NCI-H187 treated with DMSO at 0.1 percent for 48 hours (cell line): Measurements from ENCODE around the gene NPAS3.

Experiments
- DNase-seq: peaks from one replicate; lab custom pipeline; 2025; lab: John Stamatoyannopoulos, UW

Gene NPAS3

DNA sequence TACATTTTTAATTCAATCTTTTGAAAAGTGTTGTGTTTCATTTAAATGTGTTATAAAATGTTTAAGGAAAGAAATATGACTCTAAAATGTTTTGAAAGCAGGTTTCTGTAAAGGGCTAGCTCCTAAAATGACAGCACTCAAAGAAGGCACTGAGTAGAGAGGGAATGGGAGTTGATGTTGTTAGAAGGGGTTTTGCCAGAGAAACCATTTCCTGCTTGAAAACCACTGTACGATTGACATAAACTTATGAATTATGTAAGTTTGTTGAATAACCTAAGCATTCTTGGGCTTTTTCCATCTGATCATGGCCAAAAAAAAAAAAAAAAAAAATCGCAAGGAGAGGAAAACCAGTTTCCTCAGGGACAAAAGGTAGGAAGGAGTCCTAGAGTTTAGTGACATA lies 778.2 kb downstream of the NPAS3 start:
- no peak for DNase-seq

DNA sequence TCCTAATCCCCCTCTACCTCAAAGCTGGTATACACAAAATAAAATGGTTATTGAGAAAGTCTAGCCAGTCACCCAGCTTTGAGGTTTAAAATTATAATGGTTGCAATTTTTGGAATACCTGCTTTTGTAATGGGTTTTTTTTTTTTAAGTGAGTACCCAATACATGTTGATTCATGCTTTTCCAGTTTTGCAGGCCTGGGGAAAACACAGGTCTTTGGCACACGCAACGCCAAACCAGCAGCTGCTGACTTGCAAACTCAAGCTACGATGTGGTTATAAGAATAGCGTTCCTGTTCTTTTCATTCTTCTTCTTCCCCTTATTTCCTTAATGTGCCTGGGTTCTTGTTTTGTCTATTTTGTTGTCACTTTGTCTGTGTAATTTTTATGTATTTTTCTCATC lies 779.2 kb downstream of the NPAS3 start:
- no peak for DNase-seq

DNA sequence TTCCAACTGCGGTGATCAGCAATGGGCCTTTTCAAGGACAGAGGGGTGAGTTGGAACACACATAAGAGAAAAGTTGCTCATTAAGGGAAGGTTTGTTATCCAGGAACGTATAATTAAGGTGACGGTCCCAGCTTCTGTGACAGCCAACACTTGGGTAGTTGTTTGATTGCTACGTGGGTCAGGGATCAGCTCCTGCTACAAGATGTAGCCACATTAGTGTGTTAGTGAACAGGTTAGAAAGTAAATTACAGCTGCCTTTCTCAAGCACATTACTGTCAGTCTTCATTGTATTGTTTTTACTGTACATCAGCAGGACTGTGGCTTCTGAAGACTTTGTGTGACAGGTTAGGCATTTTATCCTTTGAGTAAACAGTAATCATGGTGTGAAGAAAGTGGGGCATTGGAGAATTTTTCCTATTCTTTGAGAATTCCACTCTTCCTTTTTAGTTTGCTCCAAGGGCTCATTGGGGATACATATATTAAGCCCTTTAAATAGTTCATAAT lies 781.7 kb downstream of the NPAS3 start:
- no peak for DNase-seq

DNA sequence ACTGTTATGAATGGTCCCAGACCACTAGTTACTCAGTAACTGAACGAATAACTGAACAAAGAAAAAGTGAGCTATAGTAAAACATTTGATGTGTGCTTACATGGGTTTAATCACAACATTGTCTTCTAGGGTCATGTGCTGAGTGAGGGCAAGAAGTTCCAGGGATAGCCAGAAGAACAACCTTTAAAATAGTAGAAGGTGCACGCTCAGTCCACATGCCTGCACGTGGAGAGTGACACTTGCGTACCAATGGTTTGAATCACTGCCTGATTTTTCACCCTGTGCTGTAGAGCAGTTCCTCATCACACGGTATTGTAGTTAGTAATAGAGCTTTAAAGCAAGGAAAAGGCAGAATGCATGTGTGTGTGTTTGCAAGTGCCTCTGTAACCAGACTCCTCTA lies 788.0 kb downstream of the NPAS3 start:
- no peak for DNase-seq

DNA sequence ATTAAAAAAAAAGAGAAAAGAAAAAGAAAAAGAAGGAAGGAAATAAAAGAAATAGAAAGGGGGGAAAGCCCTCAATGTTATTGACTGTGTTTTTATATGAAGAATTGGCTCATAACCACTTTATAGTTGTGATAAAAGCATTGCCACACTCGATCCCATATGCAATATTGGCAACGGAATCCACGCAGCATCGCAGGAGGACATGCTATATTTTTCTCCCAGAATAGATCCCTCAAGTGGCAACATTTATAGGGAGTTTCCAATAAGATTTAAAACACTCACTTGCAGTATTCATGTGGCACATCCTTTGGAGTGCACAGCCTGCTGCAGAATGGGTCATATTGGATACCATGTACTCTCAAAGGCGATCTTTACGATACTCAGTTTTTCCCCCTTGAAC lies 788.9 kb downstream of the NPAS3 start:
- DNase-seq = no peak

DNA sequence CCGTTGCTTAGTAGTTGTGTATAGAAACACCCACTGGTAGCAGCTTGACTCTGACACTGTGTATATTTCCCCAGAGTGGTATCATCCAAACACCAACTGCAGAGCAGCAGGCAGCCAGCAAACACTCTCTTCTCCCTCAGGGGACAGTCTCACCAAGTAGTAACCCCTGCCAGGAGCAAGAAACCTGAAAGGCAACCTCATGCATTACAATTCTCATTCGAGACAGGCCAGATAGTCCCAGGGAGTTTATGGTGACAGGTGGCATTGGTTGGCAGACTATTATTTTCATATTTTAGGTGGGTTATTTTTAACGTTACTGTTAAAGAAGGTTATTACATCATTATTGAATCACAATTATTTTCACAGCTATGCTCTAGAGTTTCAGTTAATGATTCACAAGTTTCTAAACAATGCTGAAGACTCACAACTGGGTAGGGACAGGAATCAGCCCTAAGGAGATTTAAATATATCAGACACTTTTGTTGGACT lies 789.4 kb downstream of the NPAS3 start:
- no peak for DNase-seq

DNA sequence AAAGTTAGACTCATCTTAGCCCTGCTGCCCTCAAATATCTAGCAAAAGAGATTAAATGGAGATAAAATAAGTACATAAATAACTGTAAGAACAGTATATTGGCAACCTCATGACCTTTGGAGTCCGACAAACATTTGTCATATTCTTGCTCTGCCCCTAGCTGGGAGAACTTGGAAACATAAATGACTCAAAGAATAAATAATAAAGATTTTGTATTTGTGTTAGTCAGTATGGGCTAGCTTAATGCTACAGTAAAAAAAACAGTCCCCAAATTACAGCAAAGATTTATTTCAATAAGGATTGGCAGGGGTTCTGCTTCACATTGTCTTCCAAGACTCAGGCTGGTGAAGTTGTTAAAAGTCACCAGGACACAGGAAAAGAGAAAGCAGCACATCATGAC lies 791.5 kb downstream of the NPAS3 start:
- DNase-seq = no peak

DNA sequence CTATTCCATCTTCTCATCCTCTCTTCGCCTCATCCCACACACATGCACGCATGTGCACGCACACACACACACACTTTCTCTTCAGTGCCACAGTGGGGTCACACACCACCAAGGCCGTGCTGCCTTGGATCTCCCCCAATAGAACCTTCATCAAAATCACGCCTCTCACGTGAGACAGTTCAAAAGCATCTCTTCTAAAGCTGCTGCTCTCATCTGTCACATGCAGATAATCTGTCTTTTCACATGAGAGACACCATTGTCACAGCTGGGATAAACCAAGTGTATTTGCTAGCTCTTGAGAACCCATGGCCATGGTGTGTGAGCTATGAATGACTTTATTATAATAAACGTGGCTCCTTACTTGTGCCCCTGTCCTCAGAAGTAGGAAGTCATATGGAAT lies 793.5 kb downstream of the NPAS3 start:
- no peak for DNase-seq

DNA sequence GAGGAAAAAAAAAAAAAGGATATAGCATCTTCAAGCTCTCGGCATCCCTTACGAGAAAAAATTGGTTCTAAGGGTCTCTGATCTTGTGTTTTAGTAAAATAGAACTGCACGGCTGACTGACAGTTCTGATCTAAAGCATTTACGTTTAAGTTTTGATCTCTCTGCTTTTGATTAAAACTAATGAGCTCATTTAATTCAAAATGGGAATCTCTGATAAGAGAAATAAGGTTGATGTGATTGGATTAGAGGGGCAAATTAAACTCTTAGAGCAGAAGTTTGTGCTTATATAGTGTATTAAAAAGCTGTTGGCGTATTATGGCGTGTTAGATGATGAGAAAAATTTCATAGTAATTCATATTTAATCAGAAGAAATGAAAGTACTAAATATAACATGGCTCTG lies 794.6 kb downstream of the NPAS3 start:
- no peak for DNase-seq

DNA sequence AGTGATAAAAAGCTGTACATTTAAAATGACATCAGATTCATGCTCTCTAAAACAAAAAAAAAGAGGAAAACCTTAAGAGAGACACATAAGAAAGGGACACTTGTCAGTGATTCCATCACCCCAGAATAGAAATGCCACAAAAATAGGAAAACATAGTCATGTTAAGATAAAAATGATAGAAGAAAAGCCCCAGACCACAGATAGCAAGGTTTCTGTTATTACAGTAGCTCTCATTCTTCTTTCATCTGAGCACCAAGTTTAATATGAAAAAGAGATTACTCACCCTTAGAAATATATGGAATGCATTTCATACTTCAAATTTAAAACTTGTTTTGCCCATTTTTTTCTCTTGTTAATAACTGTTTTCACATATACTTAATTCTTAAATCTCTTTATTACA lies 795.0 kb downstream of the NPAS3 start:
- no peak for DNase-seq

DNA sequence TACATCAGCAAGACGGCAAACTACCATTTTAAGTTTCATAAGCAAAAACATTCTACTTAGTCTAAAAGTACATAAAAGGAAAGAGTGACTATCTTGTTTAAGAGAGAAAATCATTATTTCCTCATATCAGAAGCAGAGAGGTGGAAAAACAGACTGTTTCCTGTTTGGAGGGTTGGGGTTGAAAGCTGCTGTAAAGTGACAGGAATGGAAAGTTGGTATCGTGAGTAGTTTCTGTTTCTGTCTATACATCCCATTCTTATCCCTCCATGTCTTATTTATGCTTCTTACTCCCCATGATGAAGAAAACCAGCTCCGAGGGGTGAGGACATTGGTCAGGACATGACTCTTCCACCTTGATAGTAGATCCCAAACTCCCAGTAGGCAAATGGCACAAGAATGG lies 795.7 kb downstream of the NPAS3 start:
- DNase-seq = no peak

DNA sequence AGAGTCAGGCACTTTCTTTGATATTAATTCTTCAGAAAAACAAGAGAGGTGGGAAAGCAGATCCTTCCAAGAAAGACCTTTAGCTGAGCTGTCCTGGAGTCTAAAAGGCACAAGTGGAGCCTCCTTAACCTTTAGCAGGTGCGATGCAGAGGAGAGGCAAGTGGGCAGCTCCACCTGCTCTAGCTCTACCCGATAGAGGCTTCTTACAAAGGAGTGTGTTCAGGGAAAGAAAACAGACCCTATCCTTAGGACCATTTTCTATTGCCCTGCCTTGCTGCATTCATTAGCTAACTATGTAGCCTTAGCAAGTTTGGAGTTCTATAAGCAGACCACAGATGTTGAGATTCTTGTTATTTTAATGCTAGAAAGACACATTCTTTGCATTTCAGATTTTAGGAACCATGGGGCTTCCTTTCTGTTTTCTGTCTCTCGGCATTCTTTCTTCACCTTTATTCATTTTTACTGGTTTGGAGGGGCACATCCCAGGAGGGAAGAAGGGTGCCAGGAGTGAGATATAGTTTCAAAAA lies 797.7 kb downstream of the NPAS3 start:
- no peak for DNase-seq

DNA sequence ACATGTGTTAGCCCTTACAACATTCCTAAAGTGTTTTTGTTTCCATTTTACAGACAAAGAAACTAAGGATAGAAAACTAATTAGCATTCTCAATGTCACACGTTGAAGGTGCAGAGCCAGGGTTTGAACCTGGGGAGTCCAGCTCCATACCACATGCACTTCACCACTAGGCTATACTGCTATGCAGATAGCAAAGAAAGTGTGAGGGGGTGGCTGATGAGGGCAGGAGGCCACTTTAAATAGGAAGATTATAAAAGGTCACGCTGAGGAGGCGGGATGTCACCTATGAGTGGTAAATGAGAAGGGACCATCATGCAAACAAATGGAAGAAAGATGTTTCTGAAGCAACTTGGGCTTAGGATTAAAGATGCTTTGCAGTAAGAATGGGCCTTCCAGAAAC lies 798.3 kb downstream of the NPAS3 start:
- no peak for DNase-seq

DNA sequence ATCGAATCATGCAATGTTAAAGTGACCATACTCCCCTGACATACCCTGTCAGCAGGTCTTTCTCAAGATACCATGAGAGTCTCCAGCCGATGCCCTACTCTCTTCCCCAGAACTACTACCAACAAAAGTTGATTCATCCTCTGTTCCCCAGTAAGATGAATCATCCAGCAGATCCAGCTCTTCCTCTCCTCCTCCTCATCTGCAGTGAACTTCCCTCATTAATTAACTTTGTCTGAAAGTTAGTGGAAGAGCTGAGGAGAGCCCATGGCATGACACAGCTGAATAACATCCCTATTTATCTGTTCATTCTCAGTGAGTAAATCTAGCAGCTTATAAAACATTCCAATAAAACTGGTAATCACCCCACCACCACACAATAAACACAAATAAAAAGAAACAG lies 798.8 kb downstream of the NPAS3 start:
- no peak for DNase-seq

DNA sequence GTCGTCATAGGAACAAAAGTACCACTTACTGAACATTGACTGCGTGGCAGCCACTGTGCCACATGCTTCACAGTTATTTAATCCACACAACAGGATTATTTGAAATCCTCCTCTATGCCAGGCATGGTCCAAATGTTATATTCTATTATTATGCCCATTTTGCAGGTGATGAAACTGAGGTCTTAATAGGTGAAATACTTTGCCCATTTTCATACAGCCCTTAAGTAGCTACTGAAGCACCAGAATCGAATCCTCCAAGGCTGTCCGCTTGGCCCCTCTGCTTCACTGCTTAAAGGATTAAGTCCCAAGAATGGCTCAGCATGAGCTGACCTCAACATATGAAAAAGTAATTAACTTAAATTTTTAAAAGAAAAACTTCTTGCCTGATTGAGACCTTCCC lies 799.4 kb downstream of the NPAS3 start:
- no peak for DNase-seq

DNA sequence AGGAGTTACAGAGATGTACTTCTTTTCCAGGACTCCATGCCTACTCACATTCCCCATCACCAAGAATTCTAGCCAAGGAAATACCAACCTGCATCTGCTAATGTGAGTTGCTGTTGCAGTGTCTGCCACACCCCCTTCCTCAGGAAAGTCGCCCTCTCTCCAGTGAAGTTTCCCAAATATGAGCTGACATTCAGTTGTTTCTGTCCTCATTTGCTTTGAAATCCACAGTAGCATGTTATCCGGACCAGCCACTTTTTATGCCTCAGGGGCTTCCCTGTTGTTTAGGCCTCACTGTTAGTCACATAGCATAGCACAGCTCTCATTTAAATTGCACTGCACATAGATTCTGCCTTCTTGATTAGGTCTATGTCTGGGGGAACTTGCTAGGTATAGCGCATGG lies 799.8 kb downstream of the NPAS3 start:
- DNase-seq = no peak

DNA sequence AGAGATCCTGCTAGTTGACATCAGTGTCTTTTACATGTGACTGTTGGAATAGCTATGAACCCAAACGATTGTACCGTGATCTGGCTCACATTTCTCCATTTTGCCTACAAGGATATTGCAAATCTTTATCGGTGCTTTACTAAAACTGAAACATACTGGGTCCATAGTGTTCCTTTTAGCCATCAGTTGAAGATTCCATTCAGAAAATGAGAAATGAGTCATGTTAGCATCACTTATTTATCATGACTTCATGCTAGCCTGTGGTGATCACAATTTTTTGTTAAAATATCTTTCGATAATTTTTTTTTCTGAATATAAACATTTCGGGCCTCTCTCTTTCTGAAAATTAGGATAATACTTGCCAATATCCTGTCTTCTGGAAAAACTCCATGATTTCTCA lies 801.9 kb downstream of the NPAS3 start:
- no peak for DNase-seq

DNA sequence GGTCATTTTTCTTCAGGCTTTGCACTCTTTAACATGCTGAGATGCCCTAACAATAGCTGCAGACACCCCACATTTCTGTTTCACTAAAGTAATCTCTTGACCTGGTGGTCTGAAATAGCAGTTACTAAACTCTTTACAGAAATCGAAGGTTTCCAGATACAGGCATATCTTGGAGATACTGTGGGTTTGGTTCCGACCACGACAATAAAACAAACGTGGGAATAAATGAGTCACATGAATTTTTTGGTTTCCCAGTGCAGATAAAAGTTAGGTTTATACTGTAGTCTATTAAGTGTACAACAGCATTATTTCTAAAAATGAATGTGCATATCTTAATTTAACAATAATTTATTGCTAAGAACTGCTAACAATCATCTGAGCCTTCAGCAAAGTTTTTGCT lies 803.5 kb downstream of the NPAS3 start:
- DNase-seq = no peak

DNA sequence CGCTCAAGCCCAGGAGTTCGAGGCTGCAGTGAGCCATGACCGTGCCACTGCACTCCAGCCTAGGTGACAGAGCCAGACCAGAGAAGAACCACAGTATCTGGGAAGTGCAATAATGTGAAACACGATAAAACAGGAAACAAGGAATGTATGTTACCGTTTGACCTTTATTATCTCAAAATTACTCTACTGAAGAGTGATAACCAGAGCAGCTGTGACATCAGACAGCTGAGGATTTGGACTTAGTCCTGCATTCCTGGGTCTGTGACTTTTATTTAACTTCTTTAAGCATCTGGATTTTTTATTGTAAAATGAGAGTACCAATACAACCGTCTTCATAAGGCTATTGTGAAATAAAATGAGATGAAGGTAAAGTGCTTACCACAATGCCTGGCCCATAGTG lies 806.5 kb downstream of the NPAS3 start:
- DNase-seq = no peak

DNA sequence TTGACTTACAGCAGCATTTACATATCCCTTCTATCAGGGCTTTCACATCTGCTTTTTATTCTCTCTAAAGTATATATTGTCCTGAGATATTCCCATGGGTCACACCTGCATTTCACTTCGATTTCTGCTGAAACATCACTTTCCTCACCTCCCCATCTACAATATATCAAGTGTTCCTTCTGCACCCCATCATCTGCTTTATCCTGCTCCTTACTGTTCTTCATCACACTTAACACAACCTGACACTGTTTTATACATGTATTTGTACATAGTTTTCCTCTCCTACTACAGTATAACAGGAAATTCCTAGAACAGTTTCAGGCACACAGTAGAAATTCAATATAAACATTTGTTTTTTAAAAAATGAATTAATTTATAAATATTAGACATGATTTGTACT lies 809.1 kb downstream of the NPAS3 start:
- no peak for DNase-seq

DNA sequence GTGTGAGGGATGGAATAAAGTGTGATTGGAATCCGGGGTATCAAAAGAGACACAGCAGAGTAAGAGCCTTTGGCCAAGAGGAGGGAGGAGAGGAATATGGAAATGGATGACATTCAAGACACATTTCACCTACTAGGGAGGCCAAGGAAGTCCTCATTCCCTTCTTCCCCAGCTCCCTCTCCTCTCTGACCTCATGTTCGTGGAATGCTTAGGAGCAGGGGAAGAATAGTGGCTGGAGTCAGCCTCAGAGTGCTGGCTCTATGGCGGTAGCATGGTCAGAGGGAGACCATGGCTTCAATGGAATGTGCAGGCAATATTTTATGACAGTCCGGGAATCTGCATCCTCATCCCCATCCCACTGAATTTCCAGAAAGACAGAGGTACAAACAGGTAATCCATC lies 815.6 kb downstream of the NPAS3 start:
- DNase-seq = no peak

DNA sequence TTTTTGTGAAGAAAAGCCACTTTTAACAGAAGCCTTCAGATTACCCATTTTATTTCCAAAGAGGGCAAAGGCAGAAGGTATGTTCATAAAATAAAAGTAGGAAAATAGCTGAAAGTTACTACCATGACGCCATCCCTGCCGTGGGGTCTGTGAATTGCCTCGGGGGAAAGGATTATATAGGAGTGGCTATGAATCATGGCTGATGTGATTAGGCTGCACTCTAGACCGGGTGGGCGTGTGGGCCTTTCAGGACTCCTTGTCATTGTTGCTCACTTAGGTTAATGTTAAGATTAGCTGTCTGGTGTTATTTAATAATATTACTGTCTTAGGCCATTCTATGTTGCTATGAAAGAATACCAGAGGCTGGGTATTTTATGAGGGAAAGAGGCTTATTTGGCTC lies 816.7 kb downstream of the NPAS3 start:
- no peak for DNase-seq

DNA sequence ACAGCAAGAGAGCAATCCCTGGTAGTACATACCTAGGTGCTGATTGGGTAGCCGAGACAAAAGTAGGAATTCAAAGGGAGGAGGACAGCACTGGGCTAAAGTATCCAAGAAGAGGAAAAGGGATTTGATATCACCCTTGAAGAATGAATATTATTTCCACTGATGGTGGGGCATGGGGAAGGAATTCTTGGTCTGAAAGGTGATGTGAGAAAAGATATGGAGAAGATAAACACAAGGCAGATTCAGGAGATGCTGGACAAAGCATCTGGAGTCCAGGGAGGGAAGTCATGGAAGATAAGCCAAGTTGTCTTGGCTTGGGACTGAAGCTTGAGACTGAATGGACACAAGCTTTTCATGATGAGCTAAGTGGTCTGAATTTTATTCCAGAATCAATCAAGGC lies 818.2 kb downstream of the NPAS3 start:
- no peak for DNase-seq

DNA sequence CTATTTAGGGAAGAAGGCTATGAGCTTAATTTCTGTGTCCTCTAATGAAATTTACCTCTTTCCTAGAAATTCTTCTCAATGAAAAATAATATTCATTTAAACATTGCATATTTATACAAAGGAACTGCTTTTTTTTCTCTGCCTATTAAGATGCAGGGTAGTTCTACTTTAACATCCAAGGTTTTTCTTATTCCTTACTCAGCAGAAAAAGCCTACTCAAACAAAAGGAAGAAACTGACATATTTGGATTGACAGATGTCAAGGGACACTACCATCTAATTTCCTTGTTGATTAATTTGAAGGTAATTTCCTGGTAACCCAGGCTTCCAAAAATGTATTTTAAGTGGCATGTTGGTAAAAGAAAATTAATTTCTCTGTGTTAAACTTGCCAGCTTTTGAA lies 819.9 kb downstream of the NPAS3 start:
- no peak for DNase-seq
